ENCODE data around the gene C10orf71.

Gene C10orf71

GRCh38 chr10:49310460-49310859, 11.5 kb downstream of the C10orf71 start:
- TF ChIP-seq CTCF (IDR thresholded peaks at IDR 0.05; ENCODE audit: control insufficient read depth, insufficient read depth, low read depth, low read length, missing control alignments) = no peak
- DNase-seq (ENCODE audit: low read depth) = no peak
- H3K4me3 ChIP-seq (ENCODE audit: control insufficient read depth, low read depth, low read length) = no peak overlapping the region

GRCh38 chr10:49310901-49311554, 12.1 kb downstream of the C10orf71 start:
- no peak for TF ChIP-seq CTCF (IDR thresholded peaks at IDR 0.05; ENCODE audit: control insufficient read depth, insufficient read depth, low read depth, low read length, missing control alignments)
- DNase-seq (ENCODE audit: low read depth) = no peak
- H3K4me3 ChIP-seq (ENCODE audit: control insufficient read depth, low read depth, low read length) = no peak overlapping the region

- no peak for TF ChIP-seq CTCF (IDR thresholded peaks at IDR 0.05; ENCODE audit: control insufficient read depth, insufficient read depth, low read depth, low read length, missing control alignments)
- no peak overlapping the region for H3K4me3 ChIP-seq (ENCODE audit: control insufficient read depth, low read depth, low read length)
- DNase-seq (ENCODE audit: low read depth) = no peak
Observed at GRCh38 chr10:49311555-49312236, 12.7 kb downstream of the C10orf71 start.

- TF ChIP-seq CTCF (IDR thresholded peaks at IDR 0.05; ENCODE audit: control insufficient read depth, insufficient read depth, low read depth, low read length, missing control alignments) = no peak
- no peak overlapping the region for H3K4me3 ChIP-seq (ENCODE audit: control insufficient read depth, low read depth, low read length)
- DNase-seq (ENCODE audit: low read depth) = no peak
Observed at GRCh38 chr10:49312246-49312869, 13.4 kb downstream of the C10orf71 start.

- DNase-seq (ENCODE audit: low read depth) = no peak
- no peak overlapping the region for H3K4me3 ChIP-seq (ENCODE audit: control insufficient read depth, low read depth, low read length)
- TF ChIP-seq CTCF (IDR thresholded peaks at IDR 0.05; ENCODE audit: control insufficient read depth, insufficient read depth, low read depth, low read length, missing control alignments) = no peak
Observed at GRCh38 chr10:49313501-49314070, 14.6 kb downstream of the C10orf71 start.

- no peak overlapping the region for H3K4me3 ChIP-seq (ENCODE audit: control insufficient read depth, low read depth, low read length)
- no peak for TF ChIP-seq CTCF (IDR thresholded peaks at IDR 0.05; ENCODE audit: control insufficient read depth, insufficient read depth, low read depth, low read length, missing control alignments)
- no peak for DNase-seq (ENCODE audit: low read depth)
Observed at GRCh38 chr10:49314806-49315205, 15.8 kb downstream of the C10orf71 start.

All from AG09309 (cell line).